NB4 (cell line): ENCODE results near the gene MECP2.
A peak's percentile ranks its signal among the peaks of the same experiment; 100 is the strongest.

ENCODE experiments used
- DNase-seq: peaks from one replicate; pipeline ENCODE4 v3.0.0; 2010; ENCODE audit warnings: low read depth
- H3K4me3 ChIP-seq: one replicate; pipeline ENCODE4 v1.5.1; 2011; ENCODE audit warnings: mild to moderate bottlenecking, low read depth, low read length, moderate library complexity
- CTCF ChIP-seq: IDR thresholded peaks from one replicate; pipeline ENCODE4 v1.5.1; 2012; ENCODE audit warnings: low read depth, low read length
- POLR2A ChIP-seq: IDR thresholded peaks from 2 replicates; pipeline ENCODE4 v1.6.1; 2011; ENCODE audit warnings: mild to moderate bottlenecking; ENCODE audit not compliant: insufficient read length; ENCODE audit errors: extremely low read depth
- TF ChIP-seq, protein P1 (sequence below): IDR thresholded peaks from 2 replicates; pipeline ENCODE4 v1.6.1; 2011; ENCODE audit warnings: low read depth, low read length

MECP2 gene

DNA sequence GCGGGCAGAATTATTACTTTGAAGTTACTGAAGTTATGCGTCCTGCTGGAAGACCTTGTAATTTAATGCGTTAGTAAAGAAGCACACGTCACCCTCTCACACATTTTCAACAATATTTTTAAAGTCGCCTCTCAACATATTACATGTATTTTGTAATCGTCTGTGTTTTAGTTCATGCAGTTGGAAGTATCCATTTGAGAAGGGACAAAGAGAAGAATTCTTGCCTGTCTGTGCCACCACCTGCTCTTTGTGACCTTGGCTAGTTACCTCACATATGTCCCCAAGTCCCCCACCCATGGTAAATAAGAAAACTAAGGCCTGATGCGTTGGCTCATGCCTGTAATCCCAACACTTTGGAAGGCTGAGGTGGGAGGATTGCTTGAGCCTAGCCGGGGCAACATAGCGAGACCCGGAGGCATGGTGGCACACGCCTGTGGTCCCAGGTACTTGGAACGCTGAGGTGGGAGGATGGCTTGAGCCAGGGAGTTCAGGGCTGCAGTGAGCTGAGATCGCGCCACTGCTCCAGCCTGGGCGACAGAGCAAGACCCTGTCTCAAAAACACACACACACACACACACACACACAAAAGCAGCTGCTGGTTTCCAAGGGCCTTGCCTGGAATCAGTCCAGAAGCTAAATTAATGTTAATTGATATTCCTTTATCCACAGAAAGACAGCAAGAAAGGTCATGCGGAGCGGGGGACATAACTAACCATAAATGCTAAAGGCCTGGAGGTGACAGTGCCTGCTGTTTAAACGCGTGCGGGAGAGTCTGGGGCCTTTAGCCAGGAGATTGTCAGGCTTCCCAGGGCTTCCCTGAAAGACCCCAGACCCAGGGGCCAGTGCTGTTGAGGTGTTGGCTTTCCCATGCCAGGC, 124.2 kb downstream of the MECP2 start:
- DNase-seq = peak; percentile 28
- TF ChIP-seq, protein P1, sequence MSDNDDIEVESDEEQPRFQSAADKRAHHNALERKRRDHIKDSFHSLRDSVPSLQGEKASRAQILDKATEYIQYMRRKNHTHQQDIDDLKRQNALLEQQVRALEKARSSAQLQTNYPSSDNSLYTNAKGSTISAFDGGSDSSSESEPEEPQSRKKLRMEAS = peak; percentile 13; the same call in 1 of the 2 replicates
- TF ChIP-seq CTCF = no peak
- peak overlapping the region; percentile 86 for H3K4me3 ChIP-seq

GRCh38 chrX:153972368-153973126, 125.0 kb downstream of the MECP2 start, which contains the start of gene TMEM187:
TSS of gene TMEM187 (plus strand) at chrX:153972754. CDS start at chrX:153982063, 9,309 bp downstream.
- H3K4me3 ChIP-seq = peak within 1 kb of the TSS; percentile 90
- DNase-seq = peak; percentile 96
- peak; percentile 40 for TF ChIP-seq POLR2A
- TF ChIP-seq, protein P1 = no peak
